ENCODE measurements around the gene MC3R. TPM values are rescaled to one million over a fixed set of nuclear protein-coding genes. Genes with fewer than 3 reads are reported as not detected.

MC3R gene
- polyA plus RNA-seq, 1 donor, result not detected

DNA sequence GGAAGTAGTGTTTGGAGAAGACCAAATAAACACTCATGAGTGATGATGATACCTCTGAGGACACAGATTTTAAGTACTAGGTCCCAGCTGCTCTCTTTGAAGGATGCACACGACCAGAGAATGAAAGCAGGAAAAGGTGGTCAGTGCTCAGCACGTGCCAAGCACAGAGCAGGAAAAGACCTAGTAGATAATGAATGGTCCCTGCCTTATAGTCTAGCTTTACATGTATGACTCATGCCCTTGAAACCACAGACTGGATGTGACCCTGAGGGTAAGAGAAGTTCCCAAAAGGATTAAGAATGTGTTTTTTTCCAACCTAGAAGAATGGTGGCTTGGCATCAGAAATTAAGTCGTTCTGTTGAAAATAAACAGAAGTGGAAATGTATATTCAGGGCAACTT, 2.8 kb upstream of the MC3R start:
- Histone ChIP-seq H3K9me3 (ENCODE audit: control insufficient read depth, low read depth, low read length) (no peaks in the 10 kb centered on the region), H3K4me3 (ENCODE audit: low read length) (no peak overlapping the region), H3K27ac (ENCODE audit: low read length) (no peak overlapping the region), H3K36me3 (ENCODE audit: control insufficient read depth, insufficient read depth, low read length) (no peaks in the 10 kb centered on the region), H3K27me3 (ENCODE audit: control insufficient read depth, insufficient read depth, low read length) (peaks cover 5% of the 10 kb centered on the region), H3K4me1 (ENCODE audit: control insufficient read depth, insufficient read depth, low read length) (no peaks in the 10 kb centered on the region)
- 100% methylated on average over 1 of the region's 3 CpGs for WGBS (ENCODE audit: insufficient coverage, low lambda C conversion rate)
- no peak for DNase-seq

DNA sequence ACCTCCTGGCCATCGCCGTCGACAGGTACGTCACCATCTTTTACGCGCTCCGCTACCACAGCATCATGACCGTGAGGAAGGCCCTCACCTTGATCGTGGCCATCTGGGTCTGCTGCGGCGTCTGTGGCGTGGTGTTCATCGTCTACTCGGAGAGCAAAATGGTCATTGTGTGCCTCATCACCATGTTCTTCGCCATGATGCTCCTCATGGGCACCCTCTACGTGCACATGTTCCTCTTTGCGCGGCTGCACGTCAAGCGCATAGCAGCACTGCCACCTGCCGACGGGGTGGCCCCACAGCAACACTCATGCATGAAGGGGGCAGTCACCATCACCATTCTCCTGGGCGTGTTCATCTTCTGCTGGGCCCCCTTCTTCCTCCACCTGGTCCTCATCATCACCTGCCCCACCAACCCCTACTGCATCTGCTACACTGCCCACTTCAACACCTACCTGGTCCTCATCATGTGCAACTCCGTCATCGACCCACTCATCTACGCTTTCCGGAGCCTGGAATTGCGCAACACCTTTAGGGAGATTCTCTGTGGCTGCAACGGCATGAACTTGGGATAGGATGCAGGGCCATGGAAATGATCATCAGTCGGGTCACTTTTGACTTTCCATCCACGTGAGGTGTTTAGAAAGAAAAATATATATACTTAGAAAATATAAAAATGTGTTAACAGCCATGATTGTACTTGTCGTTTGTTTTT, 868 bp downstream of the MC3R start:
- DNase-seq, result peak in 1 of 2 donors; percentile 3
- no peaks in the 10 kb centered on the region for H3K9me3 ChIP-seq (ENCODE audit: control insufficient read depth, low read depth, low read length)
- H3K36me3 ChIP-seq (ENCODE audit: control insufficient read depth, insufficient read depth, low read length), result no peaks in the 10 kb centered on the region
- H3K4me3 ChIP-seq (ENCODE audit: low read length), result no peak overlapping the region
- 85% methylated on average over 5 of the region's 32 CpGs for WGBS (ENCODE audit: insufficient coverage, low lambda C conversion rate)
- no peaks in the 10 kb centered on the region for H3K4me1 ChIP-seq (ENCODE audit: control insufficient read depth, insufficient read depth, low read length)
- H3K27ac ChIP-seq (ENCODE audit: low read length), result no peak overlapping the region
- peaks cover 8% of the 10 kb centered on the region for H3K27me3 ChIP-seq (ENCODE audit: control insufficient read depth, insufficient read depth, low read length)

DNA sequence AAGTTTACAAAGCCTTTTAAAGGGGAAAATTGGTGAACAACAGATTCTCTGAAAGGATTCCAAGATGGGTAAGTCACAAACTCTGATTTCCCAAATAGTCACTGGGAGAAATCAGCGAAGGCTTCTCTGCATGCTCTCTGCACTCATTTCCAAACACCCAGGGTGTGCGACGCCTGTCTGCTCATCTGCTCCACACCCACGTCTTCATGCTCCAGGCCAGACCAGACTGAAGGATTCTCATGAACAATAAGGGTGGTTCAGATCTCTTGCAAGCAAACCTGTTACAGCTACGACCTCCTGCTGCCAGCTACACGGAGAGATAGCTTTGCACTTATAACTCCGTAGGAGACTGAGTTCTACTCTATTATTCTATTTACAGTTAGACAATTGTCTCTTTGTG, 1.4 kb downstream of the MC3R start:
- Histone ChIP-seq H3K27ac (ENCODE audit: low read length) (no peak overlapping the region), H3K36me3 (ENCODE audit: control insufficient read depth, insufficient read depth, low read length) (no peaks in the 10 kb centered on the region), H3K4me1 (ENCODE audit: control insufficient read depth, insufficient read depth, low read length) (no peaks in the 10 kb centered on the region), H3K27me3 (ENCODE audit: control insufficient read depth, insufficient read depth, low read length) (peaks cover 8% of the 10 kb centered on the region), H3K4me3 (ENCODE audit: low read length) (no peak overlapping the region), H3K9me3 (ENCODE audit: control insufficient read depth, low read depth, low read length) (no peaks in the 10 kb centered on the region)
- DNase-seq, result no peak
- WGBS (ENCODE audit: insufficient coverage, low lambda C conversion rate), result no CpG with 5 or more reads among the region's 7 CpGs

DNA sequence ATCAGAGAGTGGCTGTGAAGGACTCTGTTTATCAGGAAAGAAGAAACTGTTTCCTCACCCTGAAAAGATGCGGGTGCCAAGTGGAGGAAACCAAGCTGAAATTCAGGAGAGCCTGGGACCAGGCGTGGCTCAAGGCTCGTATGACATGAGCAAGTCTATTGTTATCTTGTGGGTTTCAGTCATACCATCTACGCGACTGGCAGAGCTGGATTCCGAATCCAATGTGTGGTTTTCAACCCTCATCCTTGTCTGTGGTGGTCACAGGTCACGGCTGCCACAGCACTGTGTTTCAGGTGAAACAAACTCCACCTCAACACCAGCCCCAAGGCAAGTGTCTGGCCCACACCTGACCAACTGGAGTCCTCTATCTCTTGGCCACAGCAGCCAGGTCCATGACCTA, 9.1 kb downstream of the MC3R start:
- Histone ChIP-seq H3K4me3 (ENCODE audit: low read length) (no peak overlapping the region), H3K36me3 (ENCODE audit: control insufficient read depth, insufficient read depth, low read length) (no peaks in the 10 kb centered on the region), H3K9me3 (ENCODE audit: control insufficient read depth, low read depth, low read length) (no peaks in the 10 kb centered on the region), H3K4me1 (ENCODE audit: control insufficient read depth, insufficient read depth, low read length) (no peaks in the 10 kb centered on the region), H3K27me3 (ENCODE audit: control insufficient read depth, insufficient read depth, low read length) (no peaks in the 10 kb centered on the region), H3K27ac (ENCODE audit: low read length) (no peak overlapping the region)
- no CpG with 5 or more reads among the region's 7 CpGs for WGBS (ENCODE audit: insufficient coverage, low lambda C conversion rate)
- no peak for DNase-seq

DNA sequence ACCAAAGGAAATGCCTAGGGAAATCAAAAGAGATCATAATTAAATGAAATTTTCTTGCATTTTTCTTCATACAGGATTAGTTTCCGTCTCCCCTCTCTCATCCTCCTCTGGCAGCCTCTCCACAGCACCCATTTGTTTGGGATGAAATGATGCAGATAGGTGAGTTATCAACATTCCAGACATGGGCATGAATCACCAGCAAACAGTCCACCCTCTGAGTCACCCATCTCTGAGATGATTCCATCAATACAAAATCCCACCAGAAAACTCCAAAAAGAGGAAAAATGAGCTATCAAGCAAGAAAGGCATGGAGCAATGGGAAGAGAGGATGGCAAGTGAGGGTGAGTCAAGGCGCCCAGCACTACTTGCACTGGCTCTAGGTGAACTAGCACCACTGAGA, 11.4 kb downstream of the MC3R start:
- Histone ChIP-seq H3K9me3 (ENCODE audit: control insufficient read depth, low read depth, low read length) (no peaks in the 10 kb centered on the region), H3K27me3 (ENCODE audit: control insufficient read depth, insufficient read depth, low read length) (no peaks in the 10 kb centered on the region), H3K4me1 (ENCODE audit: control insufficient read depth, insufficient read depth, low read length) (no peaks in the 10 kb centered on the region), H3K4me3 (ENCODE audit: low read length) (no peak overlapping the region), H3K27ac (ENCODE audit: low read length) (no peak overlapping the region), H3K36me3 (ENCODE audit: control insufficient read depth, insufficient read depth, low read length) (no peaks in the 10 kb centered on the region)
- no peak for DNase-seq
- WGBS (ENCODE audit: insufficient coverage, low lambda C conversion rate), result no CpG with 5 or more reads among the region's 2 CpGs

DNA sequence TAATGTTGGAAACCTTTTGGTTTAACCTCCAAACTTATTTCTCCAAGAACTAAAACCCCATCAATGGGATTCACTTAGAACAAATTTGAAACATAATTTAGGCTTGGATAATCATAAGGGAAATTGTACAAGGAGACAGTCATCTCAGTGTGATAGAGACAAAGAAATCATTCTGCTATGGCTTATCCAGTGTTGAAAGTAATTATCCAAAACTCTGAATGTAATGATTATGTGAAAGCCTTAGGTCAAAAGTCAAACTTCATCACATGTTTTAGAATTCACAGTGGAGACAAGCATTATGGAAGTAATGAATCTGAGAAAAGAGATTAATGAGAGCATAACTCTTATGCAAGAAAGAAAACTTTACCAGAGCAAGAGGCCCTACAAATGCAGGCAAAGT, 20.0 kb downstream of the MC3R start:
- no peaks in the 10 kb centered on the region for H3K9me3 ChIP-seq (ENCODE audit: control insufficient read depth, low read depth, low read length)
- H3K4me3 ChIP-seq (ENCODE audit: low read length), result no peak overlapping the region
- H3K27ac ChIP-seq (ENCODE audit: low read length), result no peak overlapping the region
- H3K36me3 ChIP-seq (ENCODE audit: control insufficient read depth, insufficient read depth, low read length), result no peaks in the 10 kb centered on the region
- H3K4me1 ChIP-seq (ENCODE audit: control insufficient read depth, insufficient read depth, low read length), result no peaks in the 10 kb centered on the region
- DNase-seq, result no peak
- H3K27me3 ChIP-seq (ENCODE audit: control insufficient read depth, insufficient read depth, low read length), result no peaks in the 10 kb centered on the region

DNA sequence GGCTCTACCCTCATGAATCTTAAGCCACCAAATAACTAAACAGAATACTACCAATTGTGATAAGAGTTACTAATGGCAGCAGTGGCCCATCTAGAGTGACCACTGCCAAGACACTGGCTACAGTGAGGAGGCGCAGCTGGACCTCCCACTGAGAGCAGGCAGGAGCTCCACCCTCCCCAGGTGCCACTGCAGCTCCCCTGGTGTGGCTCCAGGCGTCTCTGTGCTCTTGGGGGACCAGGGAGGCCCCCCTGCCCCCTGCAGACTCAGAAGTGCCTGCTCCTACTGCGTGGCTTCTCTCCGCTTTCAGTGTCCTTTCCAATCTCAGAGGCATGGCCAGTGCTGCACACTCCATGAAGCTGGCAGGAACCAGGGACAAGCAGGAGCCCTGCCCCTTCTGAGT, 23.4 kb downstream of the MC3R start:
- no peak overlapping the region for H3K27ac ChIP-seq (ENCODE audit: low read length)
- no peak overlapping the region for H3K4me3 ChIP-seq (ENCODE audit: low read length)
- no peaks in the 10 kb centered on the region for H3K9me3 ChIP-seq (ENCODE audit: control insufficient read depth, low read depth, low read length)
- H3K27me3 ChIP-seq (ENCODE audit: control insufficient read depth, insufficient read depth, low read length), result no peaks in the 10 kb centered on the region
- no peaks in the 10 kb centered on the region for H3K36me3 ChIP-seq (ENCODE audit: control insufficient read depth, insufficient read depth, low read length)
- no peaks in the 10 kb centered on the region for H3K4me1 ChIP-seq (ENCODE audit: control insufficient read depth, insufficient read depth, low read length)
- no peak for DNase-seq
- no CpG with 5 or more reads among the region's 4 CpGs for WGBS (ENCODE audit: insufficient coverage, low lambda C conversion rate)

DNA sequence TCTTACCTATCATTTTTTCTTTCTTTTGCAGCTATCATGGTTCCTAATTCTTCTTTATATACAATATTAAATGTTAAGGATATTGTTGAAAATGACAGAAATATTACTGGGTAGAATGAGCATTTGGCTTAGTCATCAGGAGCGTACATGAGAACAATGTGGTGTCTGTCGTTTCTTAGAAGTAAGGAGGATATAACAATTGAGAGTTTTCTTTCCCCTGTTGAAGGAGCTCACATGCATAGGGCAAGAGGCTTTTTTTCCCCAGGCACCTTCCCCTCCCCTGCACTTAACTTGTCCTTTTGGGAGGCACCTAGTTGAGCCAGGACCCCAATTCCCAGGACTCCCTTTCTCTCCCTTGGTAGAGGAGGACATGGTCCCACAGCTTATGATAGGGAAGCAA, 25.0 kb downstream of the MC3R start:
- no peaks in the 10 kb centered on the region for H3K36me3 ChIP-seq (ENCODE audit: control insufficient read depth, insufficient read depth, low read length)
- WGBS (ENCODE audit: insufficient coverage, low lambda C conversion rate), result no CpG with 5 or more reads among the region's 2 CpGs

DNA sequence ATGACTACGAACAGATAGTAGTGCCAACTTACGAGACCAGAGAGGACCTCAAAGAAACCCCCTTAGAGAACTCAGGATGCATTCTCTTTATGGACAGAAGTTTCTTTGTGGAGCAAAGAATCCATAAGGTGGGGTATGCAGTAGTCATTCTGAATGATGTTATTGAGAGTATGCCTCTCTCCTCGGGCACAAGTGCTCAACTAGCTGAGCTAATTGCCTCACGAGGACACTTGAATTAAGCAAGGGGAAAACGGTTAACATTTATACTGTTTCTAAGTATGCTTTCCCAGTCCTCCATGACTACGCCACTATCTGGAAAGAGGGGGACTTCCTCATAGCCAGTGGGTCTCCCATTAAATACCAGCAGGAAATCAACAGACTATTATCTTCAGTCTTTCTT, 25.6 kb downstream of the MC3R start:
- H3K36me3 ChIP-seq (ENCODE audit: control insufficient read depth, insufficient read depth, low read length), result no peaks in the 10 kb centered on the region
- no peaks in the 10 kb centered on the region for H3K9me3 ChIP-seq (ENCODE audit: control insufficient read depth, low read depth, low read length)
- no peaks in the 10 kb centered on the region for H3K27me3 ChIP-seq (ENCODE audit: control insufficient read depth, insufficient read depth, low read length)
- H3K27ac ChIP-seq (ENCODE audit: low read length), result no peak overlapping the region
- DNase-seq, result no peak
- no peak overlapping the region for H3K4me3 ChIP-seq (ENCODE audit: low read length)
- H3K4me1 ChIP-seq (ENCODE audit: control insufficient read depth, insufficient read depth, low read length), result no peaks in the 10 kb centered on the region
- WGBS (ENCODE audit: insufficient coverage, low lambda C conversion rate), result no CpG with 5 or more reads among the region's 6 CpGs

More for the DNA sequence above, 25.0 kb downstream of the MC3R start:
- no peak overlapping the region for H3K27ac ChIP-seq (ENCODE audit: low read length)
- no peak overlapping the region for H3K4me3 ChIP-seq (ENCODE audit: low read length)
- DNase-seq, result no peak
- no peaks in the 10 kb centered on the region for H3K27me3 ChIP-seq (ENCODE audit: control insufficient read depth, insufficient read depth, low read length)
- H3K4me1 ChIP-seq (ENCODE audit: control insufficient read depth, insufficient read depth, low read length), result no peaks in the 10 kb centered on the region
- H3K9me3 ChIP-seq (ENCODE audit: control insufficient read depth, low read depth, low read length), result no peaks in the 10 kb centered on the region

DNA sequence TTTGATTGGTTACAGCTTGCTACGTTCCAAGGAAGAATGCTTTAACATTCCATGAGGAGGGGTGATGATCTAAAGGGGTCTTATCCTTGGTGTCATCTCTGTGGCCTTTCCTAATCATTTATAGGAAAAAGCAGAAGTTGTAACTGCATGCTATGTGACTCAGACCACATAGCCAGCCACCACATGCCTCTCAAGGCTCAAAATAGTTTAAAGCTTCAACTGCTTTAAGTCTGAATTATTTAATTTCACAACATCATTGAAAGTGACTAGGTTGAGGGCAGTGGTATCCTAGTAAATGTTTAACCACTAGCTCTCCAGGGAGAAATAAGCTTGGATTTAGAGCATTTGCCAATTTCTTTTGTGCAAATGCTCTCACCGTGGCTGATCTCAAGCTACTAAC, 29.7 kb downstream of the MC3R start:
- Histone ChIP-seq H3K4me1 (ENCODE audit: control insufficient read depth, insufficient read depth, low read length) (no peaks in the 10 kb centered on the region), H3K27ac (ENCODE audit: low read length) (no peak overlapping the region), H3K27me3 (ENCODE audit: control insufficient read depth, insufficient read depth, low read length) (no peaks in the 10 kb centered on the region), H3K4me3 (ENCODE audit: low read length) (no peak overlapping the region), H3K36me3 (ENCODE audit: control insufficient read depth, insufficient read depth, low read length) (no peaks in the 10 kb centered on the region), H3K9me3 (ENCODE audit: control insufficient read depth, low read depth, low read length) (no peaks in the 10 kb centered on the region)
- DNase-seq, result no peak
- WGBS (ENCODE audit: insufficient coverage, low lambda C conversion rate), result no CpG with 5 or more reads among the region's 2 CpGs

DNA sequence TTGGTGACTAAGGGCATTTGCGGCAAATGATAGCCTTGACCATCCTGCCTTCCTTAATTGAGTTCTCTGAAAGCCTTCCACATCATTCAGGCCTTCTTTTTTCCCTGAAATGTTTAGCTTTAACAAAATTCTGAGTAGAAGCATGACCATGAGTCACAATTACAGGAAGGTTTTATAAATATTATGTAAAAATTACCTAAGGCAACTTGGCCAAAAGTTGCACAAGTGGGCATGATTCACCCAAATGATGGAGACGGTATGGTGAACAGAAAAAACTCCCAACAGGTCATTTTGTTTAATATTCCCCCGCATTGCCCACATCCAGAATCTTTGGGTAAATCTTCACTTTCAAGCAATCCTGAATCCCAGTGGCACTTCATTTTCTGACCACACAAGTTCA, 37.0 kb downstream of the MC3R start:
- Histone ChIP-seq H3K9me3 (ENCODE audit: control insufficient read depth, low read depth, low read length) (no peaks in the 10 kb centered on the region), H3K4me1 (ENCODE audit: control insufficient read depth, insufficient read depth, low read length) (no peaks in the 10 kb centered on the region), H3K27me3 (ENCODE audit: control insufficient read depth, insufficient read depth, low read length) (no peaks in the 10 kb centered on the region), H3K4me3 (ENCODE audit: low read length) (no peak overlapping the region), H3K27ac (ENCODE audit: low read length) (no peak overlapping the region), H3K36me3 (ENCODE audit: control insufficient read depth, insufficient read depth, low read length) (no peaks in the 10 kb centered on the region)
- no peak for DNase-seq
- WGBS (ENCODE audit: insufficient coverage, low lambda C conversion rate), result 92% methylated on average over 2 of the region's 3 CpGs

All from large intestine (tissue), 3 donors.